ENCODE results near the gene NLRC3. TPM values are rescaled to one million over a fixed set of nuclear protein-coding genes. Genes with fewer than 3 reads are reported as not detected.

NLRC3 gene
- total RNA-seq, 4 donors from 2014 or later: 1.3 to 4.7 (median 1.4) TPM

DNA sequence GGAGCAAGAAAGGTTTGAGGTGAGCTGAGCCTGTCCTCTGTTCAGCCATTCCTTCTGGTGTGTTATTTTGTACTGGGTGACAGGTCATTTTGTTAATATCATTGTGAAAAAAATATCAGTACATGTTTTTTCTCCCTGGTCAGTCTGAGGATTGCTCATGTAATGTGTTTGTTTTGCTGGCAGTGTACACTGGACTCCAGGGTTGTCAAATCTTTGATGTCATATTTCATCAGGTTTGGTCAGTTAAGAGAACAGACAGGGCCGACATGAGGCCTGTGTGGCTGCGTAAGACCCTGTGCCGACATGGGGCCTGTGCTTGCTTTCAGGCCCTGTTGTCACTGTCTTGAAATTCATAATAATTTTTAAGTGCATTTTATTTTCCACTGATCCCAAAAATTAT lies 53.9 kb downstream of the NLRC3 start:
- Histone ChIP-seq H3K4me3 (replicated peaks in 1 of 3) (no peak overlapping the region), H3K27ac (no peak overlapping the region), H3K36me3 (peaks cover 42 to 48% of the 10 kb centered on the region in 2 donors), H3K27me3 (no peaks in the 10 kb centered on the region), H3K9me3 (no peaks in the 10 kb centered on the region), H3K4me1 (peaks cover 4 to 6% of the 10 kb centered on the region in 2 donors)
- 96 to 97% methylated on average over 3 of the region's 3 CpGs for WGBS, 2 donors
- intact Hi-C loops (cut with DNase I): no loop called here
- DNase-seq: no peak
- no peak for TF ChIP-seq POLR2A (IDR thresholded peaks at IDR 0.05)
- TF ChIP-seq, protein P1, sequence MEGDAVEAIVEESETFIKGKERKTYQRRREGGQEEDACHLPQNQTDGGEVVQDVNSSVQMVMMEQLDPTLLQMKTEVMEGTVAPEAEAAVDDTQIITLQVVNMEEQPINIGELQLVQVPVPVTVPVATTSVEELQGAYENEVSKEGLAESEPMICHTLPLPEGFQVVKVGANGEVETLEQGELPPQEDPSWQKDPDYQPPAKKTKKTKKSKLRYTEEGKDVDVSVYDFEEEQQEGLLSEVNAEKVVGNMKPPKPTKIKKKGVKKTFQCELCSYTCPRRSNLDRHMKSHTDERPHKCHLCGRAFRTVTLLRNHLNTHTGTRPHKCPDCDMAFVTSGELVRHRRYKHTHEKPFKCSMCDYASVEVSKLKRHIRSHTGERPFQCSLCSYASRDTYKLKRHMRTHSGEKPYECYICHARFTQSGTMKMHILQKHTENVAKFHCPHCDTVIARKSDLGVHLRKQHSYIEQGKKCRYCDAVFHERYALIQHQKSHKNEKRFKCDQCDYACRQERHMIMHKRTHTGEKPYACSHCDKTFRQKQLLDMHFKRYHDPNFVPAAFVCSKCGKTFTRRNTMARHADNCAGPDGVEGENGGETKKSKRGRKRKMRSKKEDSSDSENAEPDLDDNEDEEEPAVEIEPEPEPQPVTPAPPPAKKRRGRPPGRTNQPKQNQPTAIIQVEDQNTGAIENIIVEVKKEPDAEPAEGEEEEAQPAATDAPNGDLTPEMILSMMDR (IDR thresholded peaks at IDR 0.05): no peak

DNA sequence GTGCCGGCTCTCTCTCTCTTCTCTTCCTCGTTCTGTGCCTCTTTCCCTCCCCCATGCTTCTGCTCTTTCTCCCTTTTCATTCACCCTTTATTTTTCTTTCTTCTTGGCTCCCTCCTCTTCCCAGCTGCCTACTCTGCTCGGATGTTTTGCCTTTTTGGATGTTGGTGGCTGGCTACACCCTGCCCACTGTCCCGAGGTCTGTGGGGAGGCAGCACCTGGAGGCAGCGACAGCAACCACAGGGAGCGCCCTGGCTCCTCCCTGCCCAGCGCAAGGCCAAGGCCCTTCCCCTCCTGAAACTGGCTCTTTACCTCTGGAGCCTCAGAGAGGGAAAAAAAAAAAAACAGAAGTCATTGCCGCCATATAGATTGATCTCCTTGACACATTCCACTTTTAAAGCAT lies 56.4 kb downstream of the NLRC3 start:
- no peak for DNase-seq
- Histone ChIP-seq H3K36me3 (peaks cover 56 to 62% of the 10 kb centered on the region in 2 donors), H3K9me3 (no peaks in the 10 kb centered on the region), H3K27ac (no peak overlapping the region), H3K4me1 (no peaks in the 10 kb centered on the region), H3K4me3 (replicated peaks in 1 of 3) (no peak overlapping the region), H3K27me3 (no peaks in the 10 kb centered on the region)
- no peak for TF ChIP-seq POLR2A (IDR thresholded peaks at IDR 0.05)
- TF ChIP-seq, protein P1 (IDR thresholded peaks at IDR 0.05): no peak
- intact Hi-C loops (cut with DNase I): no loop called here
- 78 to 85% methylated on average over 8 of the region's 8 CpGs for WGBS, 2 donors

DNA sequence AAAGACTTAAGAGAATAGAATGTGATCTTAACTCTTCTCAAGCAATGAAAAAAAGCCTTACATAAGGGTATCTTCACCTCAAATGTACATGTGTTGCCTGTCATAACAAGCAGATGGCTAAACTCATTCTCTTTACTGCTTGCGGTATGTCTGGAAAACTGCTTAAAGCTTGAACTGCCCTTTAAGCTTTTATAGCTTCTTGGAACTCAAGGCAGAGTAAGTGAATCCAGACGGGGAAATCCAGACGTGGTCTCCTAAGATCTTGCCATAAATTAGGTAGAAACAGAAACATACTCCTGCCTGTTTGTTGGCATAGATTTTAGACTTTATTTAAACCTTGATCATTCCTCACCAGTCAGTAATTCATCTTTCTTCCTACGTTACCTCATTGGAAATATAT lies 56.8 kb downstream of the NLRC3 start:
- Histone ChIP-seq H3K4me3 (replicated peaks in 1 of 3) (no peak overlapping the region), H3K27ac (no peak overlapping the region)

DNA sequence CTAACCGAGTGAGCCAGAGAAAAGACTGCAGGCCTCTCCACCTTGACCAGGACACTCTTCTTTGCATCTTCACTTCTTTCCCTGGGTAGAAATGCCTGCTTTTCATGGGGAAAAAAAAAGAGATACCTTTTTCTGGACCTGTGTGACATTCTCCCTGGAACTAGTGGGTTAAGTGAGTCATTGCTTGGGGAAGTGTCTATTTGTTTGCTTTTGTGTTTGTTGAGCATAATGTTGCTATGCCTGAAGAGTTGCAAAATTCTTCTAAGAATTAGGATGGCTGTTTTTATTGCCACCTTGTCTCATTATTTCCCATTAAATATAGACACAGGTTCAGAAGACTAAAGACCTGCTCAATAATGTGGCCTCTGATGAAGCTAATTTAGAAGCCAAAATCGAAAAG lies 57.6 kb downstream of the NLRC3 start:
- H3K27ac ChIP-seq: no peak overlapping the region
- no peaks in the 10 kb centered on the region for H3K9me3 ChIP-seq
- no peaks in the 10 kb centered on the region for H3K4me1 ChIP-seq
- intact Hi-C loops (cut with DNase I): no loop called here
- TF ChIP-seq, protein P1 (IDR thresholded peaks at IDR 0.05): no peak
- TF ChIP-seq POLR2A (IDR thresholded peaks at IDR 0.05): no peak
- peaks cover 55 to 67% of the 10 kb centered on the region in 2 donors for H3K36me3 ChIP-seq
- no peak overlapping the region for H3K4me3 ChIP-seq (replicated peaks in 1 of 3)
- 92 to 100% methylated on average over 2 of the region's 2 CpGs for WGBS, 2 donors
- DNase-seq: no peak
- H3K27me3 ChIP-seq: no peaks in the 10 kb centered on the region

More for the DNA sequence above, 56.8 kb downstream of the NLRC3 start:
- Histone ChIP-seq H3K9me3 (no peaks in the 10 kb centered on the region), H3K27me3 (no peaks in the 10 kb centered on the region), H3K4me1 (no peaks in the 10 kb centered on the region), H3K36me3 (peaks cover 56 to 63% of the 10 kb centered on the region in 2 donors)
- 86 to 90% methylated on average over 4 of the region's 4 CpGs for WGBS, 2 donors
- DNase-seq: no peak
- TF ChIP-seq, protein P1 (IDR thresholded peaks at IDR 0.05): no peak
- TF ChIP-seq POLR2A (IDR thresholded peaks at IDR 0.05): no peak
- intact Hi-C loops (cut with DNase I): no loop called here

DNA sequence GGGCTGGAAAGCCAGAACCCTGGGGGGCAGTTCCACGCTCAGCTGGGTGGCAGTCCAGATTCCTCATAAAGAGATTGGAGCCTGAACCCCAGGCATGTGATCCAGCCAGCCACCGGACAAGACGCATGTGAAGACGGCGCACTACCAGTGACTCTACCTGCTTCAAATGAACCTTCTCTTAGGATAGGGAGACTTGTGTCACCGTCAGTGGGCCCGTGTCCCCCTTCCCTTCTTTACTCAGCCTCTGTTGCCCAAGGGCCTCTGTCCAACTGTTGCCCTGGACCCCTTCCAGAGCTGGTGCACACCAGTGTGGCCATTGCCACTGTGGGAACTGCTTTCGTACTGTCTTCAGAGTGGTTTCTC lies 58.2 kb downstream of the NLRC3 start:
- Histone ChIP-seq H3K9me3 (no peaks in the 10 kb centered on the region), H3K27me3 (no peaks in the 10 kb centered on the region), H3K27ac (no peak overlapping the region), H3K36me3 (peaks cover 57 to 71% of the 10 kb centered on the region in 2 donors), H3K4me1 (no peaks in the 10 kb centered on the region), H3K4me3 (replicated peaks in 1 of 3) (no peak overlapping the region)
- intact Hi-C loops (cut with DNase I): no loop called here
- TF ChIP-seq POLR2A (IDR thresholded peaks at IDR 0.05): no peak
- TF ChIP-seq, protein P1 (IDR thresholded peaks at IDR 0.05): no peak
- WGBS, 2 donors: 96 to 99% methylated on average over 8 of the region's 8 CpGs
- no peak for DNase-seq
